Adipose tissue (tissue), 3 donors: Measurements from ENCODE around the gene PPP2R3A. TPM values are rescaled to one million over a fixed set of nuclear protein-coding genes. Genes with fewer than 3 reads are reported as not detected.
"Not testable (repeated sequence)": the region's sequence is repeated elsewhere in the genome, so short reads cannot be mapped to it uniquely, and the experiment has no call there.

Experiments used
- H3K27ac ChIP-seq: one replicate; pipeline ENCODE4 v1.5.1; 2013; ENCODE audit warnings: low read depth, low read length
- WGBS, 3 donors: extraction: QIAGEN DNeasy Blood & Tissue Kit; methylation state at CpG; one replicate each; pipeline ENCODE4 v1.1.7; 2013; 5-methylcytosine and 5-hydroxymethylcytosine counted together
- polyA plus RNA-seq, 3 donors: library from polyadenylated mRNA; stranded (reverse); fragments of 200-250 nt; gene quantifications; one replicate each; pipeline ENCODE4 v1.2.3, GENCODE V29; 2013
- donor health status: healthy with polysubstance abuse.
- donor health status: Bipolar disorder and iron deficiency.
- donor health status: healthy.

Gene PPP2R3A
- polyA plus RNA-seq, 3 donors = 1.7 to 3.1 (median 2.6) TPM

GRCh38 chr3:136120373-136121348 is 155.1 kb downstream of the PPP2R3A start:
- H3K27ac ChIP-seq = no peak overlapping the region
- WGBS, 3 donors = 97 to 99% (median 98%) methylated on average over 8 of the region's 8 CpGs

GRCh38 chr3:136122006-136122405 is 156.5 kb downstream of the PPP2R3A start:
- WGBS, 3 donors = 78 to 97% (median 89%) methylated on average over 4 of the region's 4 CpGs
- H3K27ac ChIP-seq = no peak overlapping the region

GRCh38 chr3:136131647-136132046 is 166.1 kb downstream of the PPP2R3A start:
- H3K27ac ChIP-seq = not testable (repeated sequence)
- 94 to 98% (median 95%) methylated on average over 3 of the region's 3 CpGs for WGBS, 3 donors

- no peak overlapping the region for H3K27ac ChIP-seq
- WGBS, 3 donors = 79 to 89% (median 85%) methylated on average over 1 of the region's 1 CpG
These were observed 168.6 kb downstream of the PPP2R3A start for GRCh38 chr3:136134091-136134490.

GRCh38 chr3:136135039-136135802 is 169.7 kb downstream of the PPP2R3A start:
- H3K27ac ChIP-seq = no peak overlapping the region
- 57 to 65% (median 63%) methylated on average over 7 of the region's 7 CpGs for WGBS, 3 donors

- H3K27ac ChIP-seq = no peak overlapping the region
- 26 to 77% (median 69%) methylated on average over 2 of the region's 2 CpGs for WGBS, 3 donors
These were observed 170.9 kb downstream of the PPP2R3A start for GRCh38 chr3:136136454-136136853.

GRCh38 chr3:136141291-136141785 is 175.8 kb downstream of the PPP2R3A start:
- H3K27ac ChIP-seq = no peak overlapping the region

GRCh38 chr3:136141891-136142290 is 176.4 kb downstream of the PPP2R3A start:
- no peak overlapping the region for H3K27ac ChIP-seq
- WGBS, 3 donors = 82 to 97% (median 84%) methylated on average over 4 of the region's 4 CpGs

GRCh38 chr3:136142592-136142991 is 177.1 kb downstream of the PPP2R3A start:
- whole genome bisulfite sequencing, 3 donors = 50 to 64% (median 62%) methylated on average over 3 of the region's 3 CpGs
- H3K27ac ChIP-seq = no peak overlapping the region

- 95 to 99% (median 97%) methylated on average over 4 of the region's 4 CpGs for WGBS, 3 donors
- not testable (repeated sequence) for H3K27ac ChIP-seq
These were observed 178.9 kb downstream of the PPP2R3A start for GRCh38 chr3:136144397-136144796.

GRCh38 chr3:136146981-136147729 is 181.6 kb downstream of the PPP2R3A start:
- 91 to 94% (median 91%) methylated on average over 6 of the region's 6 CpGs for WGBS, 3 donors
- H3K27ac ChIP-seq = no peak overlapping the region

- 71 to 75% (median 75%) methylated on average over 3 of the region's 3 CpGs for WGBS, 3 donors
- no peak overlapping the region for H3K27ac ChIP-seq
These were observed 184.1 kb downstream of the PPP2R3A start for GRCh38 chr3:136149667-136150066.

- no peak overlapping the region for H3K27ac ChIP-seq
- WGBS, 3 donors = 86 to 92% (median 88%) methylated on average over 10 of the region's 10 CpGs
These were observed 185.7 kb downstream of the PPP2R3A start for GRCh38 chr3:136151219-136151618.

- WGBS, 3 donors = 75 to 79% (median 77%) methylated on average over 4 of the region's 4 CpGs
These were observed 186.8 kb downstream of the PPP2R3A start for GRCh38 chr3:136152176-136152843.

GRCh38 chr3:136152963-136153362 is 187.4 kb downstream of the PPP2R3A start:
- WGBS, 3 donors = 90 to 96% (median 92%) methylated on average over 4 of the region's 4 CpGs
- no peak overlapping the region for H3K27ac ChIP-seq

More at GRCh38 chr3:136152176-136152843, 186.8 kb downstream of the PPP2R3A start:
- H3K27ac ChIP-seq = no peak overlapping the region

GRCh38 chr3:136161516-136161915 is 196.0 kb downstream of the PPP2R3A start:
- H3K27ac ChIP-seq = no peak overlapping the region

- WGBS, 3 donors = 83 to 94% (median 88%) methylated on average over 7 of the region's 7 CpGs
- H3K27ac ChIP-seq = no peak overlapping the region
These were observed 196.8 kb downstream of the PPP2R3A start for GRCh38 chr3:136162322-136162721.

GRCh38 chr3:136163607-136164006 is 198.1 kb downstream of the PPP2R3A start:
- H3K27ac ChIP-seq = not testable (repeated sequence)
